ENCODE results near the gene NHLH2. TPM values are rescaled to one million over a fixed set of nuclear protein-coding genes. Genes with fewer than 3 reads are reported as not detected.
A peak's percentile ranks its signal among the peaks of the same experiment; 100 is the strongest.

NHLH2 gene
- total and polyA plus RNA-seq, 11 donors: not detected

GRCh38 chr1:115829023-115829674 lies 11.8 kb downstream of the NHLH2 start:
- peak overlapping the region in 10 of 12 donors; percentile 45 to 63 (median 56) for H3K4me3 ChIP-seq
- H3K27ac ChIP-seq: no peak overlapping the region
- ATAC-seq (peak in 3 of 4 donors; percentile 68 to 82 (median 68)), DNase-seq (peak in 3 of 5 donors; percentile 30 to 60 (median 42))
- WGBS, 4 donors: 79 to 84% (median 80%) methylated on average over 20 of the region's 20 CpGs
- H3K36me3 ChIP-seq: no peaks in the 10 kb centered on the region
- intact Hi-C loops (cut with DNase I): no loop called here
- TF ChIP-seq CTCF (IDR thresholded peaks at IDR 0.05): no peak
- TF ChIP-seq POLR2A (IDR thresholded peaks at IDR 0.05): no peak
- H3K9me3 ChIP-seq: no peaks in the 10 kb centered on the region
- peaks cover 0 to 35% (median 6%) of the 10 kb centered on the region in 9 donors for H3K27me3 ChIP-seq
- peaks cover 0 to 18% (median 2%) of the 10 kb centered on the region in 12 donors for H3K4me1 ChIP-seq

DNA sequence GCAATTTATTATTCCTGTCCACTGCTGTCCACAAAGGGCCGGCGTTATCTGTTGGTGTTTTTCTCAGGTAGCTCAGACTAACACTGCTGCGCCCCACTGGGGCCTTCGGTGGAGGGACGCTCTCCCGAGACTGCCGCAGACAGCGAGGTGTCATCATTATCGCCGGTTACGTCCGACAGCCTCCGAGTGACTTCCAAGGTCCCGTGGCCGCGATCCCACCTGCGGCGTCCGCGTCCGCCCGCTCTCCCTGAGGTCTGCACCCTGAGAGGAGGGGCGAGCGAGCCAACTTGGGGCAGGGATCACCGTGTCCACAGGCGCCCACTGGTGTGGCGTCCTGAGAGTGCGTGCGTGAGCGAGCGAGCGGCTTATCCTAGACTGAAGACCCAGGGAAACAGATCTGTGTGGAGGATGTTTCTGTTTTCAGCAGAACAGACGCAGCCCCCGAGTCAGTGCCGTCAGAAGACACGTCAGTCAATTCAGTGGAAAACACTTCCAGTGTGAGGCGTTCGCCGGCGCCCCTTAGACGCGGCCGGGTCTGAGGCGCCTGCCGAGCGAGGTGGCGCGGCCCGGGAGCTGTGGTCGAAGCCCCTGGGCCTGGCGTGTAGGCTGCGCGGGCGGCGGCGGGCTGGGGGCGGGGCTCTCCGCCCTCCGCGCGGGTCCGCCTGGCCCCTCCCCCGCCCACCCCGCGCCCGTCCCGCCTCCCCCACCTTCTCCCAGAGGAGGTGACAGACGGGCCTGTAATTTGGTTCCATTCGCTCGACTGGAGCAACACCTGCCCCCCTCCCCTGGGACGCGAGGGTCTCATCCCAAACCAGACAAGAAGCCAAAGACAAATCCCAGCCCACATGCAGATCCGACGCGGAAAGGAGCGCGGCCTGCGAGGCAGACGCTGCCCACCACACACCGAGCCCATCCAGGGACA lies 12.6 kb downstream of the NHLH2 start:
- Histone ChIP-seq H3K4me3 (peak overlapping the region; percentile 6 to 63 (median 52)), H3K27me3 (peaks cover 0 to 35% (median 6%) of the 10 kb centered on the region in 9 donors), H3K9me3 (peaks cover 0 to 3% (median 0%) of the 10 kb centered on the region in 12 donors), H3K27ac (peak overlapping the region in 1 of 12 donors; percentile 46), H3K36me3 (no peaks in the 10 kb centered on the region), H3K4me1 (peaks cover 0 to 18% (median 2%) of the 10 kb centered on the region in 12 donors)
- TF ChIP-seq CTCF (IDR thresholded peaks at IDR 0.05) (peak in 1 of 12 donors; percentile 6), POLR2A (IDR thresholded peaks at IDR 0.05) (no peak)
- intact Hi-C loops (cut with DNase I): no loop called here
- 6 to 9% (median 7%) methylated on average over 50 to 80 of the region's 80 CpGs for WGBS, 4 donors
- ATAC-seq (peak in 3 of 4 donors; percentile 69 to 79 (median 69)), DNase-seq (peak in 3 of 5 donors; percentile 27 to 62 (median 40))

- TF ChIP-seq POLR2A (IDR thresholded peaks at IDR 0.05) (no peak), CTCF (IDR thresholded peaks at IDR 0.05) (no peak)
- Histone ChIP-seq H3K36me3 (no peaks in the 10 kb centered on the region), H3K27ac (no peak overlapping the region), H3K9me3 (peaks cover 0 to 3% (median 0%) of the 10 kb centered on the region in 12 donors), H3K27me3 (peaks cover 0 to 35% (median 6%) of the 10 kb centered on the region in 9 donors), H3K4me3 (peak overlapping the region in 7 of 12 donors; percentile 6 to 63 (median 51)), H3K4me1 (peaks cover 0 to 18% (median 2%) of the 10 kb centered on the region in 12 donors)
- 68 to 74% (median 72%) methylated on average over 7 of the region's 7 CpGs for WGBS, 4 donors
- no peak for DNase-seq
- intact Hi-C loops (cut with DNase I): no loop called here
- no peak for ATAC-seq
Measured at GRCh38 chr1:115827452-115828044, 13.4 kb downstream of the NHLH2 start.

Data from heart left ventricle (tissue), 16 donors.